Measurements from ENCODE around the gene MBOAT2.
"Not testable (repeated sequence)": the region's sequence is repeated elsewhere in the genome, so short reads cannot be mapped to it uniquely, and the experiment has no call there.

MBOAT2 gene

DNA sequence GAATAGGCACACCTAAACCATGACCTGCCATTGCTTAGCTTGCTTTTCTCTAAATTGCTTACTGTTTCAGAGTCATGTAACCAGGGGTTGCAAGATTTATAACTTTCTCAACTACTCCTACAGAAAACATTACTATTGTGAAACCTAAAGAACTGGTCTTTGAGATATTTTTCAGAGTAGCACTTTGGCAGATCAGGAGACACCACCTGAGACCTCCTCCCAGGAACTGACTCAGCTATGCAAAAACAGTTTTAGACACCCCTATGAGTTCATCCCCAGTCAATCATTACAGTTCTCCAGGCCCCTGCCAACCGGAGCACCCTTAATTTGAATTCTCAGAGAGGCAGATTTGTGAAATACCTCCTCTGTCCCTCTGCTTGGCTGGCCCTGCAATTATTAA, 80.3 kb downstream of the MBOAT2 start:
- in situ Hi-C loops (cut with MboI; ENCODE audit: low sequenced_read_pairs, unreplicated experiment) = no loop called here
- TF ChIP-seq, protein P1, sequence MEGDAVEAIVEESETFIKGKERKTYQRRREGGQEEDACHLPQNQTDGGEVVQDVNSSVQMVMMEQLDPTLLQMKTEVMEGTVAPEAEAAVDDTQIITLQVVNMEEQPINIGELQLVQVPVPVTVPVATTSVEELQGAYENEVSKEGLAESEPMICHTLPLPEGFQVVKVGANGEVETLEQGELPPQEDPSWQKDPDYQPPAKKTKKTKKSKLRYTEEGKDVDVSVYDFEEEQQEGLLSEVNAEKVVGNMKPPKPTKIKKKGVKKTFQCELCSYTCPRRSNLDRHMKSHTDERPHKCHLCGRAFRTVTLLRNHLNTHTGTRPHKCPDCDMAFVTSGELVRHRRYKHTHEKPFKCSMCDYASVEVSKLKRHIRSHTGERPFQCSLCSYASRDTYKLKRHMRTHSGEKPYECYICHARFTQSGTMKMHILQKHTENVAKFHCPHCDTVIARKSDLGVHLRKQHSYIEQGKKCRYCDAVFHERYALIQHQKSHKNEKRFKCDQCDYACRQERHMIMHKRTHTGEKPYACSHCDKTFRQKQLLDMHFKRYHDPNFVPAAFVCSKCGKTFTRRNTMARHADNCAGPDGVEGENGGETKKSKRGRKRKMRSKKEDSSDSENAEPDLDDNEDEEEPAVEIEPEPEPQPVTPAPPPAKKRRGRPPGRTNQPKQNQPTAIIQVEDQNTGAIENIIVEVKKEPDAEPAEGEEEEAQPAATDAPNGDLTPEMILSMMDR (IDR thresholded peaks at IDR 0.05; ENCODE audit: borderline replicate concordance, control extremely low read depth, extremely low read depth, insufficient read depth, missing control alignments) = no peak
- no peak for DNase-seq (ENCODE audit: low spot score)

DNA sequence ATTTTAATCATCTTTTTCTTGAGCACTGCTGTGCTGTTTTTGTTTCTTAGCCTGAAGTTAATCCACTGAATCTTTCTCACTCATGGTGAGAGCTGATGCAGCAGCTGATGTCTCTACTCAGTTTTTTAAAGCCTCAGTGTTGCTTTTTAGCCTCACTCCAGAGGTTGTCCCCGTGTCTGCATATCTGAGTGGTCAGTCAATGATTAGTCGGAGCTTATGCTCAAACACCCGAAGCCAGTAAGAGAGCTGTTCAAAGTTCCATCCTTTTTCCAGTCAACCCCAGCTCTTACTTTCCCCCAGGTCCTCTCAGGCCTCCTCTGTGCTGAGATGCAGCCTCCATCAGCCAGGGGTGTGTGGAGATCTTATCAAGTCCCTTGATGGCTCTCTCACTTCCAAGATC, 81.1 kb downstream of the MBOAT2 start:
- in situ Hi-C loops (cut with MboI; ENCODE audit: low sequenced_read_pairs, unreplicated experiment) = no loop called here
- TF ChIP-seq, protein P1 (IDR thresholded peaks at IDR 0.05; ENCODE audit: borderline replicate concordance, control extremely low read depth, extremely low read depth, insufficient read depth, missing control alignments) = no peak
- no peak for DNase-seq (ENCODE audit: low spot score)

DNA sequence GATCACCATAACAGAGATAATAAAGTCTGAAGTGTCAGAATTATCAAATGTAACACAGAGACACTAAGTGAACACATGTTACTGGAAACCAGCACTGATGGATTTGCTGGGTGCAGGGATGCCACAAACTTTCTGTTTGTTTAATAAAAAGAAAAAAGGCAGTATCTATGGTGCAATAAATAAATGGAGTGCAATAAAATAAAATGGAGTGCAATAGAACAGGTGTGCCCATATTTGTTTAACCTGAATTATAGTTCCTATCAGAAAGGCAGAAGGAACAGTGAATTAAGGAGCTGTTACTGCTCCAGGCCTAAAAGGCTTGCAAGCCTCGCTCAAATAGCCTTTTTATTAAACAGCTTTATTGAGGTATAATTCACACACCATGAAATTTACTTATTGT, 85.1 kb downstream of the MBOAT2 start:
- TF ChIP-seq, protein P1 (IDR thresholded peaks at IDR 0.05; ENCODE audit: borderline replicate concordance, control extremely low read depth, extremely low read depth, insufficient read depth, missing control alignments) = no peak
- DNase-seq (ENCODE audit: low spot score) = no peak
- in situ Hi-C loops (cut with MboI; ENCODE audit: low sequenced_read_pairs, unreplicated experiment) = no loop called here

DNA sequence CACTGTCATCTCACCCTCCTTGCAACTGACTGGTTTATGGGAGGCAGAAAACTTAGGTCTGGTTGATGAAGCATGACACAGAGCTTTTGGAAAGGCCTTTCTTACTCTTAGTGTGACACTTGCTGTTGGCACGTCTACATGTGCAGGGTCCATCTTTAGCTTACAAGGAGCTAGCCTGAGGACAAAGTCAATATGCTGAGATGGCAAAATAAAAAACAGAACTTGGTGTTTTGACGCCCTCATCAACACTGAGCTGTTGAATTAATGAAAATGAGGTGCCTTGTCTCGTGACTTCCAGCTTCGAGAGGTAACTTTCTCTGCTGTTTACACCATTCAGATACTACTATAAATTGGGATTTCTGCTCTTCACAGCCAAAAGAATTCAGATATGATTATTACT, 87.5 kb downstream of the MBOAT2 start:
- in situ Hi-C loops (cut with MboI; ENCODE audit: low sequenced_read_pairs, unreplicated experiment) = no loop called here
- TF ChIP-seq, protein P1 (IDR thresholded peaks at IDR 0.05; ENCODE audit: borderline replicate concordance, control extremely low read depth, extremely low read depth, insufficient read depth, missing control alignments) = no peak
- no peak for DNase-seq (ENCODE audit: low spot score)

DNA sequence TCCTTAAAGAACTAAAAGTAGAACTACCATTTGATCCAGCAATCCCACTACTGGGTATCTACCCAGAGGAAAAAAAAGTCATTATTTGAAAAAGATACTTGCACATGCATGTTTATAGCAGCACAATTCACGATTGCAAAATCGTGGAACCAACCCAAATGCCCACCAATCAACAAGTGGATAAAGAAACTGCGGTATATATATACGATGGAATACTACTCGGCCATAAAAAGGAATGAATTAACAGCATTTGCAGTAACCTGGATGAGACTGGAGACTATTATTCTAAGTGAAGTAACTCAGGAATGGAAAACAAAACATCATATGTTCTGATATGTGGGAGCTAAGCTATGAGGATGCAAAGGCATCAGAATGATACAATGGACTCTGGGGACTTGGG, 89.7 kb downstream of the MBOAT2 start:
- in situ Hi-C loops (cut with MboI; ENCODE audit: low sequenced_read_pairs, unreplicated experiment); DNase-seq (ENCODE audit: low spot score): not testable (repeated sequence)

DNA sequence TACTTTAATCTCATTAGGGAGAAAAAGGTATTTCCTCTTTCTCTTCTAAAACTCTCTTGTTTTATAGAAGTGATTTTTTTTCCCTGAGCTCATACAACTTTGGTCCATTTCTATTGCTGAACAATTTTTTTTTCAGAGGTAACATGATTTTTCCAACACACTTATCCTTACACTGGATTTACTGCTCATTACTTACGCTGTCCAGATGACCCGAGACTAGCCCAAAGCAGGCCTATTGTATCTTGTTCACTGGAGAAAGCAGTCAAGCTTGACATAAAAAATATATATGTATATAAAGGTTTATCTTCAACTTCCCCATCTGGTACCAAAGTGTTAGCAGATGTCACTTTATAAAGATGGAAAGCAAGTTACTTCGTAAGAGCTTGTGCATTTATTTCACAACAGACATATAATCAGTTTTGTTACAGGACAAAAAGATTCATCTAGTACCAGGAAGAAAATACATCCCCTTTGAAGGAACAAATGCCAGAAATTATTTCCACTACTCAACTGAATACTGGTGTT, 95.7 kb downstream of the MBOAT2 start:
- no peak for DNase-seq (ENCODE audit: low spot score)
- in situ Hi-C loops (cut with MboI; ENCODE audit: low sequenced_read_pairs, unreplicated experiment) = no loop called here
- TF ChIP-seq, protein P1 (IDR thresholded peaks at IDR 0.05; ENCODE audit: borderline replicate concordance, control extremely low read depth, extremely low read depth, insufficient read depth, missing control alignments) = no peak

DNA sequence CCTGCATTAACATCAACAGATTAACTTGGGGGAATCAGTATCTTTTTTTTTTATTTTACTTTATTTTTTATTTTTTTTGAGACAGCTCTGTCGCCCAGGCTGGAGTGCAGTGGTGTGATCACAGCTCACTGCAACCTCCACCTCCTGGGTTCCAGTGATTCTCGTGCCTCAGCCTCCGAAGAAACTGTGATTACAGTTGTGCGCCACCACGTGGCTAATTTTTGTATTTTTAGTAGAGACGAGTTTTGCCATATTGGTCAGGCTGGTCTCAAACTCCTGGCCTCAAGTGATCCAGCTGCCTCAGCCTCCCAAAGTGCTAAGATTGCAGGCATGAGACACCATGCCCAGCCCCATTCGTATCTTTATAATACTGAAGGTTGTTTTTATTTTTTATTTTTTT, 99.6 kb downstream of the MBOAT2 start:
- DNase-seq (ENCODE audit: low spot score); in situ Hi-C loops (cut with MboI; ENCODE audit: low sequenced_read_pairs, unreplicated experiment): not testable (repeated sequence)

DNA sequence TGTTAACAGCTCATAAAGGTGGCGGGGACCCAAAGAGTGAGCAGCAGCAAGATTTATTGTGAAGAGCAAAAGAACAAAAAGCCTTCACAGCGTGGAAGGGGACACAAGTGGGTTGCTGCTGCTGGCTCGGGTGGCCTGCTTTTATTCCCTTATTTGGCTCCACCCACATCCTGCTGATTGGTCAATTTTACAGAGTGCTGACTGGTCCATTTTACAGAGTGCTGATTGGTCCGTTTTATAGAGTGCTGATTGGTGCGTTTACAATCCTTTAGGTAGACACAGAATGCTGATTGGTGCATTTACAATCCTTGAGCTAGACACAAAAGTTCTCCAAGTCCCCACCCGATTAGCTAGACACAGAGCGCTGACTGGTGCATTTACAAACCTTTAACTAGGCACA, 100.7 kb downstream of the MBOAT2 start:
- DNase-seq (ENCODE audit: low spot score); in situ Hi-C loops (cut with MboI; ENCODE audit: low sequenced_read_pairs, unreplicated experiment): not testable (repeated sequence)

DNA sequence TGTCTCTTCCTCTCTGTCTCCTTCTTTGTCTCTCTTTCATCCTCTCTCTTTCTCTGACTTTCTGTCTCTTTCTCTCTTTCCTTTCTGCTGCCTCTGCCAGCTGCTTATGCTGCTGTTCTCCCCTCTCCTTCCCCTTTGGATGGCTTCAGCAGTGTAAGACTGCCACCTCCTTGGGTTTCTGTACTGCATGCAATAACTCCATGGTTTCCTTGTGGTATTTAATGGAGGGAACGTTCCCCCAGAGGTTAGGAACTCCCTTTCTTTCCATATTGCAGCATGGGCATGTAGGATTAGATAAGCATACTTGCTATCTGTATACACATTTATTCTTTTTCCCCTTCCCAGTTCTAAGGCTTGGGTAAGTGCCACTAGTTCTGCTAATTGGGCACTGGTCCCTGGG, 106.3 kb downstream of the MBOAT2 start:
- in situ Hi-C loops (cut with MboI; ENCODE audit: low sequenced_read_pairs, unreplicated experiment); DNase-seq (ENCODE audit: low spot score): not testable (repeated sequence)

DNA sequence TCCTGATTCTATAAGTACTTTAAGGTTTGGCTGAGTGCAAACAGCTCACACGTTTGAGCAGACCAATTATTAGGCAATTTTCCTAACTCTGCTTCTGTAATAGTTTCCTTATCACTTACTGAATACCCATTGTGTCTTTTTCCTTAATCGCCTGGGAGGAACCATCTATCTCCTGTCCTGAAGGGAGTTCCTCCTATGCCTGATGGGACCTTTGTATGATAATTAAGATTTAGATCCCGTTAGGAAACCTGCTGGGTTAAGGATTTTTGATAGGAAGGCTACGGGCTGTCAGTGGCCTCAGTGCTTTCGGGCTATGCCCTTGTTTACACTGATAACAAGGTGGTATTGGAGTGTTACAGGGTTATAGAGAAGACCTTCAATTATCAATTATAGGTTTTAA, 106.8 kb downstream of the MBOAT2 start:
- DNase-seq (ENCODE audit: low spot score); in situ Hi-C loops (cut with MboI; ENCODE audit: low sequenced_read_pairs, unreplicated experiment): not testable (repeated sequence)

DNA sequence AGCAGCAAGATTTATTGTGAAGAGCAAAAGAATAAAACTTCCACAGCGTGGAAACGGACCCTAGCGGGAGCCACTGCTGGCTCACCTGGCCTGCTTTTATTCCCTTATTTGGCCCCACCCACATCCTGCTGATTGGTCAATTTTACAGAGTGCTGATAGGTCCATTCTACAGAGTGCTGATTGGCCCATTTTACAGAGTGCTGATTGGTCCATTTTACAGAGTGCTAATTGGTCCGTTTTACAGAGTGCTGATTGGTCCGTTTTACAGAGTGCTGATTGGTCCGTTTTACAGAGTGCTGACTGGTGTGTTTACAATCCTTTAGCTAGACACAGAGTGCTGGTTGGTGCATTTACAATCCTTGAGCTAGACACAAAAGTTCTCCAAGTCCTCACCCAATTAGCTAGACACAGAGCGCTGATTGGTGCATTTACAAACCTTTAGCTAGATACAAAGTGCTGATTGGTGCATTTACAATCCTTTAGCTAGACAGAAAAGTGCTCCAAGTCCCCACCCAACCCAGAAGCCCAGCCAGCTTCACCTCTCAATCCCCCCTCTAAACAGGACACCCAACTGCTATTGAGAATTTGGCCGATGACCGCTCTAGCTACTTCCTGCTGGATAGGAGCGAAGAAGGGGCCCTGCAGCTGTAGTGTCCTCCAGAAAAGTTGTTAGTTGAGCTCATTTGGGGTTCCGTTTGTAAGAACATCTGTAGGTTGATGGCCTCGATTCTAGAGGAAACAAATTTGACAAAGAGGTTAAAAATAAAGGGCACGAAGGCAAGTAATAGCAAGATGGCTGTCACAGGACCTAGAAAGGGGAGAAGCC, 108.2 kb downstream of the MBOAT2 start:
- not testable (repeated sequence) for DNase-seq (ENCODE audit: low spot score)

More for the DNA sequence above, 108.2 kb downstream of the MBOAT2 start:
- in situ Hi-C loops (cut with MboI; ENCODE audit: low sequenced_read_pairs, unreplicated experiment) = not testable (repeated sequence)

Measured in GM13976 (cell line).